ENCODE results near the gene OR10A3. TPM values are rescaled to one million over a fixed set of nuclear protein-coding genes. Genes with fewer than 3 reads are reported as not detected.

OR10A3 gene
- total RNA-seq, 2 donors from 2014 or later: not detected

DNA sequence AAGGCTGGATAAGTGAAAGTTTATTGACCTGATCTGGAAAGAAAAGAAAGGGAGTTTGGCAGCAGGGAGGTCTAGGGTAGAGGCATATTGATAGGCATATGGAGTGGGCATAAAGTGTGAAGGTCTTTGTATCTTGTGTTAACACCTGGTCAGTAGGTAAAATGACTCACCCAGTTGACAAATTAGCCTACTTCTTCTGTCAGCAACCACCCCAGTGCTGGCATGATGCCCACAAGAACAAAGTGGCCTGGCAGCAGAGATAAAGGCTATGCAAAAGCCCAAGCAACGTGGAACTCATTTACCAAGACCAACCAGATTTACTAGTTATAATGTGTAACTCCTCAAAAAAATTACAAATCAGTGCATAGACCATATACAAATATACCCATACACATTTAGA lies 4.9 kb downstream of the OR10A3 start:
- Histone ChIP-seq H3K4me3 (ENCODE audit: low read length) (no peak overlapping the region), H3K4me1 (ENCODE audit: control insufficient read depth, insufficient read depth, low read length) (no peaks in the 10 kb centered on the region), H3K36me3 (ENCODE audit: control insufficient read depth, insufficient read depth, low read length) (no peaks in the 10 kb centered on the region), H3K9ac (ENCODE audit: extremely low read depth, low read length, poor library complexity, severe bottlenecking) (no peak overlapping the region), H3K27me3 (ENCODE audit: control insufficient read depth, insufficient read depth, low read length, poor library complexity, severe bottlenecking) (no peaks in the 10 kb centered on the region), H3K27ac (ENCODE audit: low read depth, low read length) (no peak overlapping the region), H3K9me3 (ENCODE audit: control insufficient read depth, low read length) (peaks cover 5% of the 10 kb centered on the region)
- H3K9me3 Mint-ChIP-seq: peaks cover 11% of the 10 kb centered on the region
- TF ChIP-seq, protein P1, sequence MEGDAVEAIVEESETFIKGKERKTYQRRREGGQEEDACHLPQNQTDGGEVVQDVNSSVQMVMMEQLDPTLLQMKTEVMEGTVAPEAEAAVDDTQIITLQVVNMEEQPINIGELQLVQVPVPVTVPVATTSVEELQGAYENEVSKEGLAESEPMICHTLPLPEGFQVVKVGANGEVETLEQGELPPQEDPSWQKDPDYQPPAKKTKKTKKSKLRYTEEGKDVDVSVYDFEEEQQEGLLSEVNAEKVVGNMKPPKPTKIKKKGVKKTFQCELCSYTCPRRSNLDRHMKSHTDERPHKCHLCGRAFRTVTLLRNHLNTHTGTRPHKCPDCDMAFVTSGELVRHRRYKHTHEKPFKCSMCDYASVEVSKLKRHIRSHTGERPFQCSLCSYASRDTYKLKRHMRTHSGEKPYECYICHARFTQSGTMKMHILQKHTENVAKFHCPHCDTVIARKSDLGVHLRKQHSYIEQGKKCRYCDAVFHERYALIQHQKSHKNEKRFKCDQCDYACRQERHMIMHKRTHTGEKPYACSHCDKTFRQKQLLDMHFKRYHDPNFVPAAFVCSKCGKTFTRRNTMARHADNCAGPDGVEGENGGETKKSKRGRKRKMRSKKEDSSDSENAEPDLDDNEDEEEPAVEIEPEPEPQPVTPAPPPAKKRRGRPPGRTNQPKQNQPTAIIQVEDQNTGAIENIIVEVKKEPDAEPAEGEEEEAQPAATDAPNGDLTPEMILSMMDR (conservative IDR thresholded peaks at IDR 0.05): no peak
- no peak overlapping the region for H3K4me3 Mint-ChIP-seq
- peaks cover 5% of the 10 kb centered on the region for H3K4me1 Mint-ChIP-seq
- peaks cover 13% of the 10 kb centered on the region for H3K36me3 Mint-ChIP-seq (ENCODE audit: low read depth)
- no peak for DNase-seq
- H3K27ac Mint-ChIP-seq: no peak overlapping the region
- WGBS, 2 experiments (ENCODE audit: insufficient coverage in 1 of 2, insufficient read length in 1 of 2): 92% methylated on average over 1 of the region's 1 CpG; no CpG with 5 or more reads in 1 of the 2 experiments
- H3K27me3 Mint-ChIP-seq (ENCODE audit: insufficient read depth): no peaks in the 10 kb centered on the region

DNA sequence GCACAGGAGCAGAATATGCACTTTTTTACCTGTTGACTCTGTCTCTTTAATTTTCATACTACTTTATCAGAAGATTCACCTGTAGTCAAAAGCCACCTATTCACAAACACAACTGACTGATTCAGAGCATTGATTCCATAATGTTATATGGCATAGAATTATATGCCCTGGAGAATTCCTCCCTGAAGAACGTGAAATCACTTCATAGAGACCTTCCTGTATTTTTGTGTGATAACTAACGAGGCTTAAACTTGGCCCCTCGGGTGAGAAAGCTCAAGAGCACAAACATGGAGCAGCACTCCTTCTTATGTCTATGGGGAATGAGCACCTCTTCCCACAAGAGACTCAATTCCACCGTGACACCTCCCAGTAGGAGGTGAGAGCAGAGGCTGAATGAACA lies 10.3 kb downstream of the OR10A3 start, which contains the start of gene OR10A6:
TSS of gene OR10A6 (minus strand) at position 101 of the 400 bp plus-strand sequence. CDS start 2,606 bp downstream, outside the sequence.
- Histone ChIP-seq H3K9me3 (ENCODE audit: control insufficient read depth, low read length) (peaks cover 15% of the 10 kb centered on the region), H3K4me3 (ENCODE audit: low read length) (no peak within 1 kb of the TSS), H3K4me1 (ENCODE audit: control insufficient read depth, insufficient read depth, low read length) (no peaks in the 10 kb centered on the region), H3K27ac (ENCODE audit: low read depth, low read length) (no peak within 1 kb of the TSS), H3K27me3 (ENCODE audit: control insufficient read depth, insufficient read depth, low read length, poor library complexity, severe bottlenecking) (no peaks in the 10 kb centered on the region), H3K36me3 (ENCODE audit: control insufficient read depth, insufficient read depth, low read length) (peaks cover 3% of the 10 kb centered on the region), H3K9ac (ENCODE audit: extremely low read depth, low read length, poor library complexity, severe bottlenecking) (no peak within 1 kb of the TSS)
- H3K9me3 Mint-ChIP-seq: peaks cover 16% of the 10 kb centered on the region
- peaks cover 27% of the 10 kb centered on the region for H3K36me3 Mint-ChIP-seq (ENCODE audit: low read depth)
- no peak for DNase-seq
- H3K27me3 Mint-ChIP-seq (ENCODE audit: insufficient read depth): no peaks in the 10 kb centered on the region
- TF ChIP-seq, protein P1 (conservative IDR thresholded peaks at IDR 0.05): no peak
- H3K4me1 Mint-ChIP-seq: no peaks in the 10 kb centered on the region
- H3K27ac Mint-ChIP-seq: no peak within 1 kb of the TSS
- WGBS, 2 experiments (ENCODE audit: insufficient coverage in 1 of 2, insufficient read length in 1 of 2): 86 to 90% methylated on average over 3 to 4 of the region's 4 CpGs
- H3K4me3 Mint-ChIP-seq: no peak within 1 kb of the TSS

DNA sequence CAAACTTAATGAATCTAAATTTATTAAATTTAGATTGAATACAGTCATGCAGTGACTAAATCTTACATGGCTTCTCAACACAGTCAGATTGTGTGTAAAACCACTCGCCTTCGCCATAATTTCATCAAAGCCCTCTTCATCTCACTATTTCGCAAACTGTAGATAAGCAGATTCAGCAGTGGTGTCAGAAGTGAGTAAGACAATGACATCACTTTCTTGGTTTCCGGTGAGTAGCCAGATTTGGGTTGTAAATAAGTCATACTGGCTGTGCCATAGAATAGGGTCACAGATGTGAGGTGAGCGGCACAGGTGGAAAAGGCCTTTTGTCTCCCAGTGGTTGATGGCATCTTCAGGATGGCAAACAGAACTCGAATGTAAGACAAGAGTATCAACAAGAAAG lies 13.9 kb downstream of the OR10A3 start:
- Mint-ChIP-seq H3K36me3 (ENCODE audit: low read depth) (peaks cover 22% of the 10 kb centered on the region), H3K27me3 (ENCODE audit: insufficient read depth) (no peaks in the 10 kb centered on the region), H3K4me1 (peaks cover 4% of the 10 kb centered on the region), H3K27ac (no peak overlapping the region), H3K4me3 (no peak overlapping the region), H3K9me3 (peaks cover 11% of the 10 kb centered on the region)
- H3K9ac ChIP-seq (ENCODE audit: extremely low read depth, low read length, poor library complexity, severe bottlenecking): no peak overlapping the region
- H3K9me3 ChIP-seq (ENCODE audit: control insufficient read depth, low read length): peaks cover 30% of the 10 kb centered on the region
- 94 to 100% methylated on average over 4 to 6 of the region's 6 CpGs for WGBS, 2 experiments (ENCODE audit: insufficient coverage in 1 of 2, insufficient read length in 1 of 2)
- H3K27me3 ChIP-seq (ENCODE audit: control insufficient read depth, insufficient read depth, low read length, poor library complexity, severe bottlenecking): no peaks in the 10 kb centered on the region
- no peak overlapping the region for H3K27ac ChIP-seq (ENCODE audit: low read depth, low read length)
- no peaks in the 10 kb centered on the region for H3K4me1 ChIP-seq (ENCODE audit: control insufficient read depth, insufficient read depth, low read length)
- peaks cover 4% of the 10 kb centered on the region for H3K36me3 ChIP-seq (ENCODE audit: control insufficient read depth, insufficient read depth, low read length)
- TF ChIP-seq, protein P1 (conservative IDR thresholded peaks at IDR 0.05): no peak
- DNase-seq: no peak
- no peak overlapping the region for H3K4me3 ChIP-seq (ENCODE audit: low read length)

All from endodermal cell (in vitro differentiated cells).